ENCODE results near the gene OR51B6. TPM values are rescaled to one million over a fixed set of nuclear protein-coding genes. Genes with fewer than 3 reads are reported as not detected.

The OR51B6 gene
- total and polyA plus RNA-seq, 2 donors (not counting 3 experiments of a cell fraction or from before 2014, with no cell fraction given): not detected

- no peaks in the 10 kb centered on the region for H3K9me3 ChIP-seq (replicated peaks; ENCODE audit: control insufficient read depth, insufficient read depth, low read length)
- H3K9me1 ChIP-seq (replicated peaks; ENCODE audit: control insufficient read depth, extremely low read depth, insufficient read depth, low read length): no peaks in the 10 kb centered on the region
- no peak overlapping the region for H3K9ac ChIP-seq (replicated peaks; ENCODE audit: extremely low read depth, insufficient read depth, low read length)
- BruUV-seq (replicated peaks): no TSS peak
- no peak overlapping the region for H2AFZ ChIP-seq (ENCODE audit: low read depth, low read length)
- dilution Hi-C loops (cut with MboI; ENCODE audit: extremely low pct_ligation_motif_present, low sequenced_read_pairs): no loop called here
- ChIA-PET POLR2A (no interaction called here), CTCF (interaction anchor here (0.6 to 3.7 kb wide), 10 partner anchors 17 to 1198 kb away, joined by 3 to 58 read pairs (median 6); partner anchors contain the start of gene OR51D1)
- H3K79me2 ChIP-seq (ENCODE audit: control insufficient read depth, insufficient read depth, low read length): no peaks in the 10 kb centered on the region
- H3K4me1 ChIP-seq (ENCODE audit: control insufficient read depth, extremely low read depth, insufficient read depth, low read length): no peaks in the 10 kb centered on the region
- intact Hi-C loops (cut with micrococcal nuclease): loop anchor here (1.0 to 5.0 kb wide), 7 partner anchors 89 to 1194 kb away; partner anchors contain the start of genes OR51D1 and OR52N2
- FAIRE-seq (peak; percentile 88), DNase-seq (ENCODE audit: low read depth, low spot score) (peak; percentile 69)
- H3K4me2 ChIP-seq (ENCODE audit: insufficient read depth, low read length): no peak overlapping the region
- TF ChIP-seq CTCF (IDR thresholded peaks at IDR 0.05; ENCODE audit: extremely low read depth in 1 of 2, insufficient read depth in 1 of 2, low read depth in 1 of 2, low read length in 2 of 2): peak; percentile 67 to 84
- no peak for TF ChIP-seq MYC (IDR thresholded peaks at IDR 0.05; ENCODE audit: low read depth, low read length)
- no peaks in the 10 kb centered on the region for H3K36me3 ChIP-seq (ENCODE audit: control insufficient read depth in 2 of 2, extremely low read depth in 1 of 2, insufficient read depth in 2 of 2, low read length in 2 of 2)
- H3K27me3 ChIP-seq (ENCODE audit: control insufficient read depth in 2 of 2, insufficient read depth in 2 of 2, low read length in 2 of 2): peaks cover 0 to 2% of the 10 kb centered on the region in 2 experiments
- H4K20me1 ChIP-seq (replicated peaks; ENCODE audit: control insufficient read depth, extremely low read depth, insufficient read depth, low read length): no peaks in the 10 kb centered on the region
- no peak overlapping the region for H3K27ac ChIP-seq (ENCODE audit: insufficient read depth, low read depth, low read length)
- no peak overlapping the region for H3K4me3 ChIP-seq (replicated peaks in 1 of 3; ENCODE audit: insufficient read depth in 1 of 3, low read depth in 1 of 3, low read length in 3 of 3)
Observed at GRCh38 chr11:5380740-5381342, 29.5 kb downstream of the OR51B6 start.

- dilution Hi-C loops (cut with MboI; ENCODE audit: extremely low pct_ligation_motif_present, low sequenced_read_pairs) (no loop called here), intact Hi-C loops (cut with micrococcal nuclease) (loop anchor here (5.0 kb wide), 2 partner anchors 91 to 1196 kb away; no protein-coding TSS in a partner anchor)
- POLR2A ChIA-PET: no interaction called here
- no peak within 1 kb of the TSS for H3K4me2 ChIP-seq (ENCODE audit: insufficient read depth, low read length)
- FAIRE-seq (no peak), DNase-seq (ENCODE audit: low read depth, low spot score) (no peak)
- H3K36me3 ChIP-seq (ENCODE audit: control insufficient read depth in 2 of 2, extremely low read depth in 1 of 2, insufficient read depth in 2 of 2, low read length in 2 of 2): no peaks in the 10 kb centered on the region
- H2AFZ ChIP-seq (ENCODE audit: low read depth, low read length): no peak within 1 kb of the TSS
- H4K20me1 ChIP-seq (replicated peaks; ENCODE audit: control insufficient read depth, extremely low read depth, insufficient read depth, low read length): no peaks in the 10 kb centered on the region
- H3K27me3 ChIP-seq (ENCODE audit: control insufficient read depth in 2 of 2, insufficient read depth in 2 of 2, low read length in 2 of 2): peaks cover 0 to 2% of the 10 kb centered on the region in 2 experiments
- H3K4me1 ChIP-seq (ENCODE audit: control insufficient read depth, extremely low read depth, insufficient read depth, low read length): no peaks in the 10 kb centered on the region
- TF ChIP-seq CTCF (IDR thresholded peaks at IDR 0.05; ENCODE audit: extremely low read depth in 1 of 2, insufficient read depth in 1 of 2, low read depth in 1 of 2, low read length in 2 of 2): no peak
- no peak for TF ChIP-seq EZH2 (IDR thresholded peaks at IDR 0.05; ENCODE audit: borderline replicate concordance, low read depth, low read length, severe bottlenecking)
- TF ChIP-seq GATA2 (IDR thresholded peaks at IDR 0.05; ENCODE audit: insufficient read depth, insufficient read length, low read depth, low read length): no peak
- TF ChIP-seq FOS (IDR thresholded peaks at IDR 0.05; ENCODE audit: borderline replicate concordance, insufficient read depth, low read length): no peak
- no peak for TF ChIP-seq POLR2AphosphoS5 (IDR thresholded peaks at IDR 0.05; ENCODE audit: insufficient read depth, low read depth, low read length)
- TF ChIP-seq POLR2A (IDR thresholded peaks at IDR 0.05; ENCODE audit: low read depth, low read length): no peak
- no peak for TF ChIP-seq MAX (IDR thresholded peaks at IDR 0.05; ENCODE audit: insufficient read depth, insufficient read length)
- no peak for TF ChIP-seq MYC (IDR thresholded peaks at IDR 0.05; ENCODE audit: low read depth, low read length)
- no peak for TF ChIP-seq JUN (IDR thresholded peaks at IDR 0.05; ENCODE audit: borderline replicate concordance, insufficient read depth, insufficient read length, low read depth)
- BruUV-seq (replicated peaks): no TSS peak
- H3K79me2 ChIP-seq (ENCODE audit: control insufficient read depth, insufficient read depth, low read length): no peaks in the 10 kb centered on the region
- H3K4me3 ChIP-seq (replicated peaks in 1 of 3; ENCODE audit: insufficient read depth in 1 of 3, low read depth in 1 of 3, low read length in 3 of 3): no peak within 1 kb of the TSS
- CTCF ChIA-PET: interaction anchor here (0.9 kb wide), 1 partner anchor 259 kb away, joined by 3 read pairs; no protein-coding TSS in a partner anchor
- no peak within 1 kb of the TSS for H3K27ac ChIP-seq (ENCODE audit: insufficient read depth, low read depth, low read length)
- H3K9ac ChIP-seq (replicated peaks; ENCODE audit: extremely low read depth, insufficient read depth, low read length): no peak within 1 kb of the TSS
- no peaks in the 10 kb centered on the region for H3K9me3 ChIP-seq (replicated peaks; ENCODE audit: control insufficient read depth, insufficient read depth, low read length)
- H3K9me1 ChIP-seq (replicated peaks; ENCODE audit: control insufficient read depth, extremely low read depth, insufficient read depth, low read length): no peaks in the 10 kb centered on the region
Observed at GRCh38 chr11:5383576-5383975, 32.3 kb downstream of the OR51B6 start, which contains the start of gene OR51M1. OR51M1 (plus strand) TSS chr11:5383812; CDS start chr11:5389399, 5,587 bp downstream.
